Erythroblast (primary cell): ENCODE results near the gene NIPBL.
"Not testable (repeated sequence)": the region's sequence is repeated elsewhere in the genome, so short reads cannot be mapped to it uniquely, and the experiment has no call there.

Source experiments
- GATA1 ChIP-seq: IDR thresholded peaks from 2 replicates; pipeline ENCODE4 v1.6.1; 2011; ENCODE audit warnings: low read depth, mild to moderate bottlenecking, control low read depth, low read length, moderate library complexity
- POLR2A ChIP-seq: IDR thresholded peaks from 2 replicates; pipeline ENCODE4 v1.6.1; 2011; ENCODE audit warnings: mild to moderate bottlenecking, low read length

DNA sequence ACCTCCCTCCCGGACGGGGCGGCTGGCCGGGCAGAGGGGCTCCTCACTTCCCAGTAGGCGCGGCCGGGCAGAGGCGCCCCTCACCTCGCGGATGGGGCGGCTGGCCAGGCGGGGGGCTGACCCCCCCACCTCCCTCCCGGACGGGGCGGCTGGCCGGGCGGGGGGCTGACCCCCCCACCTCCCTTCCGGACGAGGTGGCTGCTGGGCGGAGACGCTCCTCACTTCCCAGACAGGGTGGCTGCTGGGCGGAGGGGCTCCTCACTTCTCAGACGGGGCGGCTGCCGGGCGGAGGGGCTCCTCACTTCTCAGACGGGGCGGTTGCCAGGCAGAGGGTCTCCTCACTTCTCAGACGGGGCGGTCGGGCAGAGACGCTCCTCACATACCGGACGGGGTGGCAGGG, 136.6 kb downstream of the NIPBL start:
- not testable (repeated sequence) for TF ChIP-seq POLR2A, GATA1
